Hematopoietic multipotent progenitor cell treated with erythropoietin and hydrocortisone succinate and interleukin-3 and kit ligand, for 17 days (in vitro differentiated cells): ENCODE data around the gene MMGT1.
"Not testable (repeated sequence)": the region's sequence is repeated elsewhere in the genome, so short reads cannot be mapped to it uniquely, and the experiment has no call there.

Experiments used
- DNase-seq: peaks from one replicate; pipeline ENCODE4 v3.0.0-alpha.2; 2015; ENCODE audit warnings: low spot score

MMGT1 gene

GRCh38 chrX:135923353-135923752 is 50.4 kb downstream of the MMGT1 start:
- DNase-seq: no peak

- DNase-seq: not testable (repeated sequence)
Measured at GRCh38 chrX:135920516-135920915, 53.3 kb downstream of the MMGT1 start.

GRCh38 chrX:135914404-135914803 is 59.4 kb downstream of the MMGT1 start:
- DNase-seq: no peak
